Sigmoid colon (tissue), 7 donors: ENCODE data around the gene MPO. TPM values are rescaled to one million over a fixed set of nuclear protein-coding genes. Genes with fewer than 3 reads are reported as not detected.

Source experiments
- DNase-seq: peaks from one replicate; pipeline ENCODE4 v3.0.0-alpha.2; 2019
- H3K27ac ChIP-seq, 4 donors: fragments of 200-600 bp; sonication (generic); one replicate each; pipeline ENCODE4 v1.5.1; 2016 to 2019; ENCODE audit warnings: mild to moderate bottlenecking in 1 of 4
- H3K27me3 ChIP-seq, 3 donors: fragments of 200-600 bp; sonication (generic); one replicate each; pipeline ENCODE4 v1.5.1; 2019; ENCODE audit warnings: mild to moderate bottlenecking in 1 of 3
- H3K36me3 ChIP-seq, 4 donors: fragments of 200-600 bp; sonication (generic); one replicate each; pipeline ENCODE4 v1.5.1; 2016 to 2019
- H3K4me1 ChIP-seq, 4 donors: fragments of 200-600 bp; sonication (generic); one replicate each; pipeline ENCODE4 v1.5.1; 2017 to 2019
- H3K4me3 ChIP-seq, 4 donors: fragments of 200-600 bp; sonication (generic); one replicate each; pipeline ENCODE4 v1.5.1; 2017 to 2019; ENCODE audit warnings: mild to moderate bottlenecking in 2 of 4, moderate library complexity in 1 of 4
- H3K9me3 ChIP-seq, 4 donors: fragments of 200-600 bp in 3 of 4; sonication (generic) in 3 of 4; one replicate each; pipeline versions ENCODE4 v1.5.1 to v1.6.1; 2013 to 2019
- EP300 ChIP-seq, 4 donors: sonication (generic); formaldehyde crosslinking; IDR thresholded peaks; one replicate each; pipeline ENCODE4 v1.6.1; 2017; ENCODE audit warnings: antibody characterized with exemption in 4 of 4
- POLR2A ChIP-seq, 2 donors: fragments of 450-650 bp; IDR thresholded peaks; one replicate each; pipeline ENCODE4 v1.6.1; 2016; ENCODE audit warnings: antibody characterized with exemption in 2 of 2, mild to moderate bottlenecking in 2 of 2, moderate library complexity in 2 of 2
- POLR2AphosphoS5 ChIP-seq, 4 donors: sonication (generic); formaldehyde crosslinking; IDR thresholded peaks; one replicate each; pipeline ENCODE4 v1.6.1; 2017; ENCODE audit warnings: antibody characterized with exemption in 4 of 4
- WGBS, 2 donors: extraction: QIAGEN DNeasy Blood & Tissue Kit; methylation state at CpG; one replicate each; pipeline ENCODE4 v1.1.7; 2013; 5-methylcytosine and 5-hydroxymethylcytosine counted together
- intact Hi-C: fragments of 100-400 bp; cut with DNase I; formaldehyde crosslinking; loops from one replicate; pipeline ENCODE4 v1.15.1; 2023
- polyA plus RNA-seq, 3 donors: library from polyadenylated mRNA; stranded (reverse); fragments of 200-250 nt; gene quantifications; one replicate each; pipeline ENCODE4 v1.2.3, GENCODE V29; 2013
- total RNA-seq, 4 donors: library from RNA; depleted of rRNA; stranded (reverse); fragments of >200 nt; gene quantifications; one replicate each; pipeline ENCODE4 v1.1.0, GENCODE V29; 2016
- TF ChIP-seq, protein P1 (sequence below), 4 experiments: fragments of 450-650 bp in 3 of 4; fragments of 200-600 bp in 1 of 4; IDR thresholded peaks; one replicate each; pipeline ENCODE4 v1.5.1; 2016 to 2019; ENCODE audit warnings: antibody characterized with exemption in 4 of 4, mild to moderate bottlenecking in 3 of 4, moderate library complexity in 2 of 4
- donor health status: healthy with polysubstance abuse.
- donor health status: Bipolar disorder and iron deficiency.
- donor health status: healthy.

MPO gene
- total and polyA plus RNA-seq, 7 donors, result 0.36 to 0.44 TPM; not detected in 5

DNA sequence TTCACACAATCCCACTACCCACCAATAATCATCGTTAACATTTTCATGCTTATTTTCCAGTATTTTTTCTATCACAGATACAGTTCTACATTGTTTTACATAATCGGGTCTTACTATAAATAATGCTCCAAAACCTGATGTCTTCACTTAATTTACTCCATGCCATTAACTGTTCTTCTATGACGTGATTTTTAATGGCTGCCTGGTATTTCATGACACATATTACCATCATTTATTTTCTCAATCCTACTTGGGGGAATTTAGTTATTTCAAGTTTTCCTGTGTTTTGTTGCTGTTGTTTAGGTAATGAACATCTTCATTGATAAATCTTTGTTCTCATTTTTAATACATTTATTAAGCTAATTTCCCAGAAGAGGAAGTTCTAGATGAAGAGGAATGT lies 27.7 kb downstream of the MPO start:
- peaks cover 0 to 30% (median 14%) of the 10 kb centered on the region in 3 donors for H3K27me3 ChIP-seq
- H3K9me3 ChIP-seq, result no peaks in the 10 kb centered on the region
- intact Hi-C loops, result no loop called here
- TF ChIP-seq POLR2A (IDR thresholded peaks at IDR 0.05) (no peak), POLR2AphosphoS5 (IDR thresholded peaks at IDR 0.05) (no peak), EP300 (IDR thresholded peaks at IDR 0.05) (no peak)
- TF ChIP-seq, protein P1, sequence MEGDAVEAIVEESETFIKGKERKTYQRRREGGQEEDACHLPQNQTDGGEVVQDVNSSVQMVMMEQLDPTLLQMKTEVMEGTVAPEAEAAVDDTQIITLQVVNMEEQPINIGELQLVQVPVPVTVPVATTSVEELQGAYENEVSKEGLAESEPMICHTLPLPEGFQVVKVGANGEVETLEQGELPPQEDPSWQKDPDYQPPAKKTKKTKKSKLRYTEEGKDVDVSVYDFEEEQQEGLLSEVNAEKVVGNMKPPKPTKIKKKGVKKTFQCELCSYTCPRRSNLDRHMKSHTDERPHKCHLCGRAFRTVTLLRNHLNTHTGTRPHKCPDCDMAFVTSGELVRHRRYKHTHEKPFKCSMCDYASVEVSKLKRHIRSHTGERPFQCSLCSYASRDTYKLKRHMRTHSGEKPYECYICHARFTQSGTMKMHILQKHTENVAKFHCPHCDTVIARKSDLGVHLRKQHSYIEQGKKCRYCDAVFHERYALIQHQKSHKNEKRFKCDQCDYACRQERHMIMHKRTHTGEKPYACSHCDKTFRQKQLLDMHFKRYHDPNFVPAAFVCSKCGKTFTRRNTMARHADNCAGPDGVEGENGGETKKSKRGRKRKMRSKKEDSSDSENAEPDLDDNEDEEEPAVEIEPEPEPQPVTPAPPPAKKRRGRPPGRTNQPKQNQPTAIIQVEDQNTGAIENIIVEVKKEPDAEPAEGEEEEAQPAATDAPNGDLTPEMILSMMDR (IDR thresholded peaks at IDR 0.05), result no peak
- peaks cover 0 to 13% (median 12%) of the 10 kb centered on the region in 4 donors for H3K4me1 ChIP-seq
- no peaks in the 10 kb centered on the region for H3K36me3 ChIP-seq
- DNase-seq, result no peak
- no peak overlapping the region for H3K27ac ChIP-seq
- no peak overlapping the region for H3K4me3 ChIP-seq
- WGBS, 2 donors, result 76 to 85% methylated on average over 3 of the region's 3 CpGs

DNA sequence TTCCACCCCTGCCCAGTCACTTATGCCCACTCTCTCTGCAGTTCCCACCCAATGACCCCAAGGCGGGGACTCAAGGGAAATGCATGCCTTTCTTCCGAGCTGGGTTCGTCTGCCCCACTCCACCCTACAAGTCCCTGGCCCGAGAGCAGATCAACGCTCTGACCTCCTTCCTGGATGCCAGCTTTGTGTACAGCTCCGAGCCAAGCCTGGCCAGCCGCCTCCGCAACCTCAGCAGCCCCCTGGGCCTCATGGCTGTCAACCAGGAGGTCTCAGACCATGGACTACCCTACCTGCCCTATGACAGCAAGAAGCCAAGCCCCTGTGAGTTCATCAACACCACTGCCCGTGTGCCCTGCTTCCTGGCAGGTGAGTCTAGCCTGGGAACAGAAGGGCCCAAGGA lies 28.6 kb downstream of the MPO start:
- Histone ChIP-seq H3K4me1 (peaks cover 0 to 13% (median 12%) of the 10 kb centered on the region in 4 donors), H3K36me3 (no peaks in the 10 kb centered on the region), H3K9me3 (no peaks in the 10 kb centered on the region), H3K27ac (no peak overlapping the region), H3K4me3 (no peak overlapping the region), H3K27me3 (peaks cover 0 to 30% (median 14%) of the 10 kb centered on the region in 3 donors)
- 65 to 77% methylated on average over 9 of the region's 9 CpGs for WGBS, 2 donors
- intact Hi-C loops, result no loop called here
- TF ChIP-seq POLR2AphosphoS5 (IDR thresholded peaks at IDR 0.05) (no peak), EP300 (IDR thresholded peaks at IDR 0.05) (no peak), POLR2A (IDR thresholded peaks at IDR 0.05) (no peak)
- TF ChIP-seq, protein P1 (IDR thresholded peaks at IDR 0.05), result no peak
- DNase-seq, result no peak

DNA sequence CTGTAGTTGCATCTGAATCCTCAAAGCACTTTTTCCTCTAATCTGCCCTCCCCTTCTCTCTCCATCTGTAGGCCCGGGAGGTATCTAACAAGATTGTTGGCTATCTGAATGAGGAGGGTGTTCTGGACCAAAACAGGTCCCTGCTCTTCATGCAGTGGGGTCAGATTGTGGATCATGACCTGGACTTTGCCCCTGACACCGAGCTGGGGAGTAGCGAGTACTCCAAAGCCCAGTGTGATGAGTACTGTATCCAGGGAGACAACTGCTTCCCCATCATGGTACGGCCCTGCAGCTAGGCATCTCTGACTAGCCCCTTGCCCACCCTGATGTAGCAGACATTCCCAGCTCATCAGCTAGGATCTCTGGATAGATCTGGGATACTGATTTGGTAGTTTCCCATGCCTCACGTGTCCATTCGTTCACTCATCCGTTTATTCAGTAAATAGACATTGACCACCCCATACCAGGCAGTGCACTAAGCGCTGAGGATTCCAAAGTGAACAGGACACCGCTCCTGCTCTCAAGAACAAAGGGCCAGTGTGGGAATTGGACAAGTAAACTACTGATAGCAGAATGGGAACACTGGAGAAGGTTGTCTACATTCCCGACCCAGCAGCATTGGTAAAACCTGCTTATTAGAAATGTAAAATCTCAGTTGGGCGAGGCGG lies 30.3 kb downstream of the MPO start:
- DNase-seq, result no peak
- Histone ChIP-seq H3K36me3 (no peaks in the 10 kb centered on the region), H3K4me3 (no peak overlapping the region), H3K27ac (no peak overlapping the region), H3K9me3 (no peaks in the 10 kb centered on the region), H3K4me1 (peaks cover 0 to 13% (median 12%) of the 10 kb centered on the region in 4 donors), H3K27me3 (peaks cover 0 to 34% (median 14%) of the 10 kb centered on the region in 3 donors)
- intact Hi-C loops, result no loop called here
- 84 to 92% methylated on average over 12 of the region's 12 CpGs for WGBS, 2 donors
- TF ChIP-seq, protein P1 (IDR thresholded peaks at IDR 0.05), result no peak
- no peak for TF ChIP-seq POLR2A (IDR thresholded peaks at IDR 0.05)
- no peak for TF ChIP-seq POLR2AphosphoS5 (IDR thresholded peaks at IDR 0.05)
- TF ChIP-seq EP300 (IDR thresholded peaks at IDR 0.05), result no peak

DNA sequence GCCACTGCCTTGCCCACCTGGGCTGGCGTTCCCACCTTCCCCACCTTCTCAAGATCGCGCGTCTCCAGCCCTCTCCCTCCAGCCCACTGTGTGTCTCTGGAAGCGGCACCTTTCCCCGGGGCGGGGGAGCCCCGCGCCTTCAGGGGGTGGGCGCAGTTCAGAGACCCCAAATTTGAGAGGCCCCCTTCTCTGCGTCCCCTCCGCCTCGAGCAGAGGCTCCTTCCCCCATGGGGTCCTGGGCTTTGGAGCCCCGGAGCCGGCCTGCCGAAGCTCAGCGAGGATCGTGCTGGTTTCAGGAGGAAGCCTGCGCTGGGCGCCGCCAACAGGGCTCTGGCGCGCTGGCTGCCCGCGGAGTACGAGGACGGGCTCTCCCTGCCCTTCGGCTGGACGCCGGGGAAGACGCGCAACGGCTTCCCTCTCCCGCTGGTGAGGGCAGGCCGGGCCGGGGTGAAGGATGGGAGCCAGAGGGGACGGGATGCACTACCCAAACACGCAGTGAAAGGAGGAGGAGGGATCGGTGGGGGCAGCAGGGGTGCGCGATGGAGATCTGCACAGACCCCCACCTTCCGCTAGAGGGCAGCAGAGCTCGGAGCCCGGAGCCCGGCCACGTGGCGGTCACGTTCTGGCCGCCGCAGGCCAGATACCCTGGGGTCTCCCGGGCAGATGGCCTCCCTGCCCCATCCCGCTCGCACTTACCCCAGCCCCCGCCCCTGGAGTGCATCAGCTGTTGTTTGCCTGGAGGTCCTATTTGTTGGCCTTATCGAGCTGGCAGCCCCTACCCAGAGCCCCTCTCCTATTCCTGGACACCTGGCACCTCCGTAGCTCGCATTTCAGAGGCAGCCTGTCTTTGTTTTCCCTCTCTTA lies 31.2 kb downstream of the MPO start:
- no peak for TF ChIP-seq POLR2A (IDR thresholded peaks at IDR 0.05)
- TF ChIP-seq, protein P1 (IDR thresholded peaks at IDR 0.05), result peak; percentile 56 to 94 (median 76)
- no peak overlapping the region for H3K27ac ChIP-seq
- H3K27me3 ChIP-seq, result peaks cover 0 to 31% (median 14%) of the 10 kb centered on the region in 3 donors
- no peaks in the 10 kb centered on the region for H3K36me3 ChIP-seq
- 7% methylated on average over 57 of the region's 57 CpGs for WGBS, 2 donors
- peak; percentile 80 for DNase-seq
- no peaks in the 10 kb centered on the region for H3K9me3 ChIP-seq
- H3K4me3 ChIP-seq, result peak overlapping the region; percentile 26 to 52 (median 44)
- H3K4me1 ChIP-seq, result peaks cover 0 to 13% (median 12%) of the 10 kb centered on the region in 4 donors
- intact Hi-C loops, result loop anchor here (2.0 kb wide), 1 partner anchor 167 kb away; the partner anchor contains the start of gene RNF43
